ENCODE results near the gene MIOX. TPM values are rescaled to one million over a fixed set of nuclear protein-coding genes. Genes with fewer than 3 reads are reported as not detected.

MIOX gene
- total RNA-seq, 1 experiment from 2014 or later, result 1.5 TPM

DNA sequence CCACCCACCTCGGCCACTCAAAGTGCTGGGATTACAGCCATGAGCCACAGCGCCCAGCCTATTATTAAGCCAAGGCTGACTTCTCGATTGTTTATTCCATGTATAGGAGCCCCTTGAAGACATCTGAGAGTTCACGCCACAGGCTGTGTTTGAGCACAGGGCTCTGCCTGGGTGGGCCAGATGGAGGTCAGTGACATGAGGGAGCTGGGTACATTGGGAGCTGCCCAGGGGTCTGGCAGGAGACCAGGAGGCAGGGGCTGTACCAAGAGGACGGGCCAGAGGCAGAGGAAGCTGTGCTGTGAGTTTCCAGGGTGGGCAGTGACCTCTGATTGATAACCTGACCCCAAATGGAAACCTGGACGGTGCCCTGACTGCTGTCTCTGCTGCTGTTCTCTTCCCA lies 15.4 kb downstream of the MIOX start:
- TF ChIP-seq, protein P1, sequence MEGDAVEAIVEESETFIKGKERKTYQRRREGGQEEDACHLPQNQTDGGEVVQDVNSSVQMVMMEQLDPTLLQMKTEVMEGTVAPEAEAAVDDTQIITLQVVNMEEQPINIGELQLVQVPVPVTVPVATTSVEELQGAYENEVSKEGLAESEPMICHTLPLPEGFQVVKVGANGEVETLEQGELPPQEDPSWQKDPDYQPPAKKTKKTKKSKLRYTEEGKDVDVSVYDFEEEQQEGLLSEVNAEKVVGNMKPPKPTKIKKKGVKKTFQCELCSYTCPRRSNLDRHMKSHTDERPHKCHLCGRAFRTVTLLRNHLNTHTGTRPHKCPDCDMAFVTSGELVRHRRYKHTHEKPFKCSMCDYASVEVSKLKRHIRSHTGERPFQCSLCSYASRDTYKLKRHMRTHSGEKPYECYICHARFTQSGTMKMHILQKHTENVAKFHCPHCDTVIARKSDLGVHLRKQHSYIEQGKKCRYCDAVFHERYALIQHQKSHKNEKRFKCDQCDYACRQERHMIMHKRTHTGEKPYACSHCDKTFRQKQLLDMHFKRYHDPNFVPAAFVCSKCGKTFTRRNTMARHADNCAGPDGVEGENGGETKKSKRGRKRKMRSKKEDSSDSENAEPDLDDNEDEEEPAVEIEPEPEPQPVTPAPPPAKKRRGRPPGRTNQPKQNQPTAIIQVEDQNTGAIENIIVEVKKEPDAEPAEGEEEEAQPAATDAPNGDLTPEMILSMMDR (conservative IDR thresholded peaks at IDR 0.05), result no peak
- no peak for TF ChIP-seq EZH2 (IDR thresholded peaks at IDR 0.05; ENCODE audit: low read depth)
- intact Hi-C loops (cut with micrococcal nuclease; ENCODE audit: unreplicated experiment), result no loop called here
- Histone ChIP-seq H2AFZ (no peak overlapping the region), H3K27me3 (ENCODE audit: insufficient read depth, low read depth) (no peaks in the 10 kb centered on the region), H3K4me3 (no peak overlapping the region), H3K79me2 (ENCODE audit: low read depth) (peaks cover 5% of the 10 kb centered on the region), H4K20me1 (ENCODE audit: insufficient read depth) (0 out of 2 replicates have a peak, but pooled peaks cover 3% of the 10 kb centered on the region), H3F3A (ENCODE audit: insufficient read depth, low read depth) (peaks cover 45% of the 10 kb centered on the region), H3K4me2 (no peak overlapping the region), H3K36me3 (ENCODE audit: low read depth) (0 out of 2 replicates have a peak, but pooled peaks cover 5% of the 10 kb centered on the region), H3K4me1 (replicated peaks; ENCODE audit: insufficient read depth) (peaks cover 19% of the 10 kb centered on the region), H3K27ac (no peak overlapping the region), H3K9me3 (ENCODE audit: insufficient read depth, low read depth) (no peaks in the 10 kb centered on the region), H3K9me2 (ENCODE audit: insufficient read depth) (no peaks in the 10 kb centered on the region)
- POLR2A ChIA-PET (ENCODE audit: unreplicated experiment), result no interaction called here
- DNase-seq, result no peak
- CTCF ChIA-PET, result no interaction called here
- no TSS peak for BruUV-seq (replicated peaks)

DNA sequence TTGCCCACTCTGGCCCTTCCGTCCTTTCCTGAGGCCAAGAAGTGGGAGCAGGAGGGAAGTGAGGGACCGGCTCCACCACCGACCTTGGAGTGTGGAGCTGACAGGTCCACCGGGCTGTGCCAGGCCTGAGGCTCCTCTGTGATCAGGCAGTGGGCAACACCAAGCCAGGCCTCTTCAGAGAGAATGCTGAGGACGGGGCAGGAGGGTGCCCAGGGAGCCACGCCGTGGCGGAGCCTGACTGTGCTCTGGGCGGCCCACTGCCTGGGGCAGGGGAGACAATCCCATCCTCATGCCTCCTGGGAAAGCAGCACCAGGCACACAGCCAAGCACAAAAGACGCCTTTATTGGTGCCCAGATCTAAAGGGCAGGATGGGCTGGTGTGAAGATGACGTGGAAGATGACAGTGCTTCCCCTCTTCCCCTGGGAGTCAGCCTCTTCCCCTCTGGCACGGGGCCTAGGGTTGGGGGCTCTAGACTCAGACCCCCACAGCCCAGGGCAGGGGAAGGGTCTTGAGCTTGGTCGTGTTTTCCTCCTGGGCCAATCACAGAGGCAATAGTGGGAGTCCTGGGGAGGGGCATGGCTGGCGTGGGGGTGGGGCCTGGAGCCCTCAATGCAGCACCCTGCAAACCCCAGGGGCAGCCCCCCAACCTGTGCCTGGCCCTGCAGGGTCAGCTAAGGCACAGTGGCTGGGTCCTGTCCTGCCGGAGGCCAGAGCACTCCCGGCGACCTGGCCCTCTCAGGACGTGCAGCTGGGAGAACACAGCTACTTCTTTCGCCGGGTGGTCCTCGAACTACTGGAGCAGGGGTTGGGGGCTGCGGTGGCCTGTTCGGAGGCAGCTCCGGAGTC lies 16.2 kb downstream of the MIOX start:
- Histone ChIP-seq H3K9me3 (ENCODE audit: insufficient read depth, low read depth) (no peaks in the 10 kb centered on the region), H4K20me1 (ENCODE audit: insufficient read depth) (0 out of 2 replicates have a peak, but pooled peaks cover 3% of the 10 kb centered on the region), H3F3A (ENCODE audit: insufficient read depth, low read depth) (peaks cover 37% of the 10 kb centered on the region), H3K4me1 (replicated peaks; ENCODE audit: insufficient read depth) (peaks cover 14% of the 10 kb centered on the region), H3K36me3 (ENCODE audit: low read depth) (0 out of 2 replicates have a peak, but pooled peaks cover 5% of the 10 kb centered on the region), H2AFZ (no peak overlapping the region), H3K27me3 (ENCODE audit: insufficient read depth, low read depth) (no peaks in the 10 kb centered on the region), H3K9me2 (ENCODE audit: insufficient read depth) (no peaks in the 10 kb centered on the region), H3K79me2 (ENCODE audit: low read depth) (peaks cover 7% of the 10 kb centered on the region), H3K4me2 (no peak overlapping the region), H3K27ac (no peak overlapping the region), H3K4me3 (no peak overlapping the region)
- ChIA-PET CTCF (interaction anchor here (0.5 kb wide), 1 partner anchor 29 kb away, joined by 3 read pairs; no protein-coding TSS in a partner anchor), POLR2A (ENCODE audit: unreplicated experiment) (interaction anchor here (0.6 kb wide), 1 partner anchor 497 kb away, joined by 10 read pairs; no protein-coding TSS in a partner anchor)
- intact Hi-C loops (cut with micrococcal nuclease; ENCODE audit: unreplicated experiment), result no loop called here
- no peak for DNase-seq
- TF ChIP-seq, protein P1 (conservative IDR thresholded peaks at IDR 0.05), result no peak
- TF ChIP-seq EZH2 (IDR thresholded peaks at IDR 0.05; ENCODE audit: low read depth), result no peak
- no TSS peak for BruUV-seq (replicated peaks)

DNA sequence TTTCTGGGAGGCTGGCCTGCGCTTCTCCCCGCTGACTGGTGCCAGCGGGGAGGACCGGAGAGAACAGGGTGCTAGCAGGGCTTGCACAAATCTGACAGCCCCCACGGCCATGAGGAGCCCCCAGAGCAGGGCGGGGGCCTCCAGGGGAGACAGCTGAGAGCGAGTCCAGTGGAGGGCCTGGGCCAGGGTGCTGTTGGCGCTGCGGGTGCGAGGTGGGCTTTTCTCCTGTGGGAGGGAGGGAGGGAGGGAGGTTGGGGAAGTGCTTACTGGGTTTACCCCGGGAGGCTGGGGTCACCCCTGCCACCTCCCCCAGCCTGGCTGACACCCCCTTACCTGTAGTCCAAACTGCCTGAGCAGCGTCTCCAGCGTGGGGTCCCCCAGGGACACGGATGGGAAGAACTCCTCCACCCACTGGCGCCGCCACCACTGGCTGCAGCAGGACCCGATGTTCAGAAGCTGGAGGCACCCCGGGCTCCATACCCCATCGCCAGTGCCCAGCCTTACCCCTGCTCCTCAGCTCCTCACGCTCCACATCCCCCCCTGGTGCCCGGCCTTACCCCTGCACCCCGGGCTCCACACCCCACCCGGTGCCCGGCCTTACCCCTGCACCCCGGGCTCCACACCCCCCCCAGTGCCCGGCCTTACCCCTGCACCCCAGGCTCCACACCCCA lies 17.0 kb downstream of the MIOX start:
- 0 out of 2 replicates have a peak, but pooled peaks cover 3% of the 10 kb centered on the region for H4K20me1 ChIP-seq (ENCODE audit: insufficient read depth)
- H3K4me2 ChIP-seq, result no peak overlapping the region
- no peak overlapping the region for H3K4me3 ChIP-seq
- no peak for DNase-seq
- ChIA-PET CTCF (interaction anchor here (0.5 to 0.6 kb wide), 3 partner anchors 29 to 123 kb away, joined by 3 to 16 read pairs (median 3); no protein-coding TSS in a partner anchor), POLR2A (ENCODE audit: unreplicated experiment) (interaction anchor here (0.6 kb wide), 1 partner anchor 498 kb away, joined by 10 read pairs; no protein-coding TSS in a partner anchor)
- no peaks in the 10 kb centered on the region for H3K9me3 ChIP-seq (ENCODE audit: insufficient read depth, low read depth)
- peaks cover 9% of the 10 kb centered on the region for H3K4me1 ChIP-seq (replicated peaks; ENCODE audit: insufficient read depth)
- peaks cover 10% of the 10 kb centered on the region for H3K79me2 ChIP-seq (ENCODE audit: low read depth)
- H3K9me2 ChIP-seq (ENCODE audit: insufficient read depth), result no peaks in the 10 kb centered on the region
- intact Hi-C loops (cut with micrococcal nuclease; ENCODE audit: unreplicated experiment), result no loop called here
- no peak overlapping the region for H2AFZ ChIP-seq
- peaks cover 30% of the 10 kb centered on the region for H3F3A ChIP-seq (ENCODE audit: insufficient read depth, low read depth)
- 0 out of 2 replicates have a peak, but pooled peaks cover 5% of the 10 kb centered on the region for H3K36me3 ChIP-seq (ENCODE audit: low read depth)
- H3K27ac ChIP-seq, result no peak overlapping the region
- no TSS peak for BruUV-seq (replicated peaks)
- H3K27me3 ChIP-seq (ENCODE audit: insufficient read depth, low read depth), result no peaks in the 10 kb centered on the region
- TF ChIP-seq, protein P1 (conservative IDR thresholded peaks at IDR 0.05), result peak; percentile 32; the same call in 1 of the 2 replicates
- TF ChIP-seq EZH2 (IDR thresholded peaks at IDR 0.05; ENCODE audit: low read depth), result no peak

Data from PC-9 (cell line).